Sigmoid colon (tissue), 4 donors: ENCODE data around the gene SSBP4.

Source experiments
- CTCF ChIP-seq, 4 experiments: fragments of 450-650 bp in 3 of 4; fragments of 200-600 bp in 1 of 4; IDR thresholded peaks; one replicate each; pipeline ENCODE4 v1.5.1; 2016 to 2019; ENCODE audit warnings: antibody characterized with exemption in 4 of 4, mild to moderate bottlenecking in 3 of 4, moderate library complexity in 2 of 4
- EP300 ChIP-seq, 4 donors: sonication (generic); formaldehyde crosslinking; IDR thresholded peaks; one replicate each; pipeline ENCODE4 v1.6.1; 2017; ENCODE audit warnings: antibody characterized with exemption in 4 of 4
- POLR2A ChIP-seq, 2 donors: fragments of 450-650 bp; IDR thresholded peaks; one replicate each; pipeline ENCODE4 v1.6.1; 2016; ENCODE audit warnings: antibody characterized with exemption in 2 of 2, mild to moderate bottlenecking in 2 of 2, moderate library complexity in 2 of 2

GRCh38 chr19:18391509-18392075 is 27.6 kb upstream of the SSBP4 start:
- TF ChIP-seq CTCF (IDR thresholded peaks at IDR 0.05) (no peak), POLR2A (IDR thresholded peaks at IDR 0.05) (no peak), EP300 (IDR thresholded peaks at IDR 0.05) (no peak)
